ENCODE results near the gene TBC1D8B. TPM values are rescaled to one million over a fixed set of nuclear protein-coding genes. Genes with fewer than 3 reads are reported as not detected.
A peak's percentile ranks its signal among the peaks of the same experiment; 100 is the strongest.
"Not testable (repeated sequence)": the region's sequence is repeated elsewhere in the genome, so short reads cannot be mapped to it uniquely, and the experiment has no call there.

TBC1D8B gene
- 7.7 TPM for total RNA-seq

GRCh38 chrX:106802388-106803275 lies at the start of gene TBC1D8B:
TSS of gene TBC1D8B (plus strand) at chrX:106802673. CDS start at chrX:106802854, 181 bp downstream.
- ATAC-seq = peak; percentile 98
- peak; percentile 82 for DNase-seq (ENCODE audit: low spot score)

GRCh38 chrX:106769288-106769687 lies 33.2 kb upstream of the TBC1D8B start:
- DNase-seq (ENCODE audit: low spot score); ATAC-seq: not testable (repeated sequence)

DNA sequence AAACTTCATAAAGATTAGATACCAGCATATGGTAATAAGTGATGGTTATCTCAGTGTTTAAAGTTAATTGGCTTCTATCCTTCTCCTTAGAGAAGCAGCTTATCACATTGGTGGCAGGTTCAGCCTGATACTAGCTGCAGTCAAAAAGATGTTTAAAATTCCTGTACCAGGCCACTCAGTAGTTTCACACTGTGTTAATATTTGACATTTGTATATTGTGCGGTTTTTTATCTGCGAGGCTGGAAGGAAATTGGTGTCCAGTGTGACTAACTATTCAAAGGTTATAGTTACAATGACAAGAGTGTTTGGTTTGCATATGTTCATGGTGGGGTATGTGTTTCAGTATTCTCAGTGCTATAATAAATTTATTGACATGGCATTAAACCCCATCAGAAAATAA lies 27.5 kb upstream of the TBC1D8B start:
- ATAC-seq (no peak), DNase-seq (ENCODE audit: low spot score) (no peak)

DNA sequence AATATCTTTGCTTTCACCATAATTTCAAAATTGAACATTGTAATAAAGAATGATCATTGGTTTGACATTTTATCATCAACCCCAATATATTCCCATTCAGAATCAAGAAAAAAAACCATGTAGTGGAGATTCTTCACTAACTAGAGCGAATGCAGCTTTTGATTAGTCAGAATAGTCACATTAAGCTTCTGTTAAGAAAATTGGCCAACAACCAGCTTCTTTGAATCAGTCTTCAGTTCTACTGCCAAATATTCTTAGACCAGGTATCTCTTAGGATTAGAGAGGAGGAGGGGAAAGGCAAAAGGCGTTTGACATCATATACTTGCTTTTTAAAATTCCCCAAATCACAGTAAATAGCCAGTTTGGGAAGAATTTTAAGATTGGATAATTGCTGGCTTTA lies 22.2 kb upstream of the TBC1D8B start:
- no peak for DNase-seq (ENCODE audit: low spot score)
- peak; percentile 16 for ATAC-seq

DNA sequence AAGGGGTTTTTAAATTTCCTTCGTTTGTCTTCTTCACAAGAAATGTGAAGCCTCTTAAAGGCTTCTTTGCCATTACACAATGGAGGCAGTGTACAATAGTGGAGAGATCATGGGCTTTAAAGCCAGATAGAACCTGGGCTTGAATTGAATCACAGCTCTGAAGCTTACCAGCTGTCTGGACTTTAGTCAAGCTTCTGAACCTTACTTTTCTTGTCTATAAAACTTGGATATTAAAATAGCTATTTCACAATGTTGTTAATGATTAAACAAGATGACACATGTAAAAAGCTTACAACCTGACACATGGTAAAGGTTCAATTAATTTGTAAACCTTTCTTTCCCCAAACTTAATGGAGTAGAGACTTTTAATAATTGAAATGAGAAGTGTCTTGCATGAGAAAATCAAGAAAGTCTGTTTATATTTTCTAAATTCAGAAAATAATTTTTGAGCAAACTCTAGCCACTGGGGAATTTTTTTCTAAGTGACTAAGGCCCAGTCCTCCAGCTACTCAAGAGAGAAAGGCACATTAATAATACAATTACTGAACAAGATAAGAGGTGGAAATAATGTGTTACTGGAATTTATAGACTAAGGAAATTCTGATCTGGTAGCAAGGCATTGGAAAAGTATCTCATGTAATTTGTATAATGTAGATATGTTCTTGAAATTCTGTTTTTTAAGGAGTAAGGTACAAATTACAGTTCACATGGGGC lies 21.7 kb upstream of the TBC1D8B start:
- peak; percentile 94 for ATAC-seq

DNA sequence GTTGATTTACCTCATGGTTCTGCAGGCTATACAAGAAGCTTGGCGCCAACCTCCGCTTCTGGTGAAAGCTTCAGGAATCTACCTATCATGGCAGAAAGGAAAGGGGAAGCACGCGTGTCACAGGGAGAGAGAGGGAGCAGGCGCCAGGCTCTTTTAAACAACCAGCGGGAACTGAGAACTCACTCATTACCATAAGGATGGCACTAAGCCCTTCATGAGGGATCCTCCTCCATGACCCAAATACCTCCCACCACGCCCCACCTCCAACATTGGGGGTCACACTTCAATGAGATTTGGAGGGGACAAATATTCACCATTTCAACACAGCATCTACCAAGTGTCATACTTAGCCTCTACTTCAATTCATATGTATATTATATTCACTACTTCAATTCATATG lies 18.8 kb upstream of the TBC1D8B start:
- no peak for ATAC-seq
- no peak for DNase-seq (ENCODE audit: low spot score)

More for the DNA sequence above, 21.7 kb upstream of the TBC1D8B start:
- DNase-seq (ENCODE audit: low spot score) = no peak

DNA sequence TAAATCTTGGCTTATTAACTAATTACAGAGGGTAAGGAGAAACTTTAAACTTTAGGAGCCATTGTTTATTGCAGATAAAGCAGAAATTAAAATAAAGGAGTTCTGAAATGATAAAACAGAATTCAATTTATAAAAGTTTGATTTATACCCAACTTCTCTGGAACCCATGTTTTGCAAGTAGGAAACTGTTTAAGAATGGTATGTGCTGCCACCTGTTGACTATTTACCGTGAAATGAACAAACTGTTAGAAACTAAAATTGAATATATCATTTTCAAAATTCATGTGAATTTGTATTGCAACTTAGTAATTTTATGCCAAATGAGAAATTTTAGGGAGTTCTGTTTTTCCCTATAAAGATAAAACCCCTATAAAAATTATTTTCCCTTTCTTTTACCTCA lies 11.0 kb upstream of the TBC1D8B start:
- DNase-seq (ENCODE audit: low spot score) = no peak
- no peak for ATAC-seq

DNA sequence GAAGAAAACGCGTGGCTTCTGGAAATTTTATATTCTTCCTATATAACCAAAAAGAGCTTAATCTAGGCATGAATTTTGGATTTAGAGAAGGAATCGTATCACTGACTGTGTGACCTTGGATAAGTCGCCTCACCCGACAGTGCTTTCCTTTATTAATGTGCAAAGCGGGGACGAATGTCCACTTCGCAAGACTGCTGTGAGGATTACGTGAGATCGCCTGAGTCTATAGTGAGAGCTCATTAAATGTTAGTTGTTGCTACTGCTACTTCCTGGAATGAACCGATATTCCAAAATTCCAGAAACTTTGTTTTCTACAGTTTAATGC lies 448 bp upstream of the TBC1D8B start:
- peak; percentile 48 for ATAC-seq
- no peak for DNase-seq (ENCODE audit: low spot score)

DNA sequence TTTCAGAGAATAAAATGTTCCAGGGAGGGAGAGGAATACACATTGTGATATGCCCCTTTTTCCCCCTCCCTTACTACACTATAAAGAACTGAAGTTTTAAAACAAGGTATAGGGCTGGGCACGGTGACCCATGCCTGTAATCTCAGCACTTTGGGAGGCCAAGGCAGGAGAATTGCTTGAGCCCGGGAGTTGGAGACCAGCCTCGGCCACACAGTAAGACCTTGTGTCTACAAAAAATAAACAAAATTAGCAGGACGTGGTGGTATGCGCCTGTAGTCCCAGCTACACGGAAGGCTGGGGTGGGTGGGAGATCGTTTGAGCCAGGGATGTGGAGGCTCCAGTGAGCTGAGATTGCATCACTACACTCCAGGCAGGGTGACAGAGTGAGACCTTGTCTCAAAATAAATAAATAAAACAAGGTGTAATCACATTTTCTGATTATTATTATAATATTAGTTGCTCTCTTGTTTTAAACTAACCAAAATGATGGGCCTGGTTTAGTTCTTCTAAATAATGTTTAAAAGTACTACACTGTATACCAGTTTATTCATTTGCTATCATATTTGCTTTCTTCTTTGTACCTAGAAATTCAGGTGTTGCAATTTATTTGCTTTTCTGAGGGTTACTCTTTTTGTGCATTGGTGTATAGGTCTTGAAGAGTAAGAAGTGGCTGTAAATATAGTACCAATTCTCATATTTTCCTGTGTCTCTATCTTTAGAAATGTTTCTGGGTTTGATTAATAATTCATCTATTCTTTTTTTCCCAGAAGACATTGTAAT lies 8.8 kb downstream of the TBC1D8B start:
- DNase-seq (ENCODE audit: low spot score) = no peak
- ATAC-seq = peak; percentile 37

DNA sequence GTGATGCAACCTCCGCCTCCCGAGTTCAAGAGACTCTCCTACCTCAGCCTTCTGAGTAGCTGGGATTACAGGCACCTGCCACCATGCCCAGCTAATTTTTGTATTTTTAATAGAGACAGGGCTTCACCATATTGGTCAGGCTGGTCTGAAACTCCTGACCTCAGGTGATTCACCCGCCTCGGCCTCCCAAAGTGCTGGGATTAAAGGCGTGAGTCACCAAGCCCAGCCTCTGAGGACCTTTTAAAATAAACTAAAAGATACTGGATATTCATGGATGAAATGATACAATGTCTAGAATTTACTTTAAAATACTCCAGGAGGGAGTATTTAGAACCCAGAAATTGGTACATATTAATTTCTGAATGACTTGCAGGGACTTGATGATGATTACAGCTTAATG lies 10.5 kb downstream of the TBC1D8B start:
- ATAC-seq; DNase-seq (ENCODE audit: low spot score): not testable (repeated sequence)

GRCh38 chrX:106814093-106814492 lies 11.6 kb downstream of the TBC1D8B start:
- ATAC-seq; DNase-seq (ENCODE audit: low spot score): not testable (repeated sequence)

GRCh38 chrX:106862972-106863688 lies 60.7 kb downstream of the TBC1D8B start:
- ATAC-seq (no peak), DNase-seq (ENCODE audit: low spot score) (no peak)

DNA sequence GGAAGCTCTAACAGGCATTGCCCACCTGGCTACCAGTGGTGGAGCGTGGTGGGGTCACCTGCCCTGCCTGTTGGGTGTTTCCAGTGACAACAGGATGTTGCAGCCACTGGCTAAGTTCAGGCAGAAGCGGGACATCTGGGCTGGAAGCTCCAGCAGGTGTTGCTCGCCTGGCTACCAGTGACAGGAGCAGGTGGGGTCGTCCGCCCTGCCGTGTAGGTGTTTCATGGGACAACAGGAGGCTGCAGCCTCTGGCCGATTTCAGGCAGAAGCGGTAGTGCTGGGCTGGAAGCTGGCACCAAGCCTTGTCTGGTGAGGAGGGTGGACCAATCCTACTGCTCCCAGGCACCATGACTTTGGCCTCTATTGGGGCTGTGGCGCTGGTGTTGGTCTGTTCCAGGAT lies 61.2 kb downstream of the TBC1D8B start:
- ATAC-seq (no peak), DNase-seq (ENCODE audit: low spot score) (no peak)

DNA sequence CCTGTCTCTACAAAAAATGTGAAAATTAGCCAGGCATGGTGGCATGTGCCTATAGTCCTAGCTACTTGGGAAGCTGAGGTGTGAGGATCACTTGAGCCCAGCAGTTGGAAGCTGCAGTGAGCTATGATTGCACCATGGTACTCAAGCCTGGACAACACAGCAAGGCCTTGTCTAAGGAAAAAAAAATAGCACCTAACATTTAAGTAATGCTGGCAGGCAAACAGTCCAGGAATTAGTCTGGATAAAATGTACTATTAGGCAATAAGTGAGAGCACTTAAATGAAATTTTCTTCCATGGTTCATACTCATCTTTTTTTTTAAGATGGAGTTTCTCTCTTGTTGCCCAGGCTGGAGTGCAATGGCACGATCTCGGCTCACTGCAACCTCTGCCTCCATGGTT lies 70.3 kb downstream of the TBC1D8B start:
- not testable (repeated sequence) for ATAC-seq; DNase-seq (ENCODE audit: low spot score)

GRCh38 chrX:106874075-106874474 lies 71.6 kb downstream of the TBC1D8B start:
- DNase-seq (ENCODE audit: low spot score) = no peak
- peak; percentile 31 for ATAC-seq

GRCh38 chrX:106875151-106875550 lies 72.7 kb downstream of the TBC1D8B start:
- ATAC-seq = no peak
- no peak for DNase-seq (ENCODE audit: low spot score)

DNA sequence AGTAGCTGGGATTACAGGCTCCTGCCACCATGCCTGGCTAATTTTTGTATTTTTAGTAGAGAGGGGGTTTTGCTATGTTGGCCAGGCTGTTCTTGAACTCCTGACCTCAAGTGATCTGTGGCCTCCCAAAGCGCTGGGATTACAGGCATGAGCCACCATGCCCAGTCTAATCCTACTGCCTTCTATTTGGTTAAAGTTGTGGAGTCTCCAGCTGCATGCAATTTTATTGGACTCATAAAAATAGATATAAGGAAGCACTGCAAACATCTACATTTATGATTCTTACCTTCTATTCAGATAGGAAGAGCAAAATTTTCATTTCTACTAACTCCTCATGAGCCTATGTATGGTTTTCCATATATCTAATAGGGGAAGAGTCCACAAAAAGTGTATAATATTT lies 87.0 kb downstream of the TBC1D8B start:
- DNase-seq (ENCODE audit: low spot score) = no peak
- no peak for ATAC-seq

GRCh38 chrX:106891762-106892460 lies 89.4 kb downstream of the TBC1D8B start:
- ATAC-seq = no peak
- DNase-seq (ENCODE audit: low spot score) = no peak

GRCh38 chrX:106894392-106894909 lies 92.0 kb downstream of the TBC1D8B start:
- DNase-seq (ENCODE audit: low spot score) (peak; percentile 51), ATAC-seq (peak; percentile 92)

GRCh38 chrX:106894978-106895452 lies 92.5 kb downstream of the TBC1D8B start:
- DNase-seq (ENCODE audit: low spot score) (no peak), ATAC-seq (no peak)
